GM18502 (cell line): ENCODE results near the gene ACTR5.
"Not testable (repeated sequence)": the region's sequence is repeated elsewhere in the genome, so short reads cannot be mapped to it uniquely, and the experiment has no call there.

ENCODE experiments used
- ATAC-seq: cut with Tn5 transposase; IDR thresholded peaks from one replicate; pipeline ENCODE4 v1.9.1; 2021; ENCODE audit warnings: mild to moderate bottlenecking; ENCODE audit not compliant: unreplicated experiment, poor library complexity

The ACTR5 gene

DNA sequence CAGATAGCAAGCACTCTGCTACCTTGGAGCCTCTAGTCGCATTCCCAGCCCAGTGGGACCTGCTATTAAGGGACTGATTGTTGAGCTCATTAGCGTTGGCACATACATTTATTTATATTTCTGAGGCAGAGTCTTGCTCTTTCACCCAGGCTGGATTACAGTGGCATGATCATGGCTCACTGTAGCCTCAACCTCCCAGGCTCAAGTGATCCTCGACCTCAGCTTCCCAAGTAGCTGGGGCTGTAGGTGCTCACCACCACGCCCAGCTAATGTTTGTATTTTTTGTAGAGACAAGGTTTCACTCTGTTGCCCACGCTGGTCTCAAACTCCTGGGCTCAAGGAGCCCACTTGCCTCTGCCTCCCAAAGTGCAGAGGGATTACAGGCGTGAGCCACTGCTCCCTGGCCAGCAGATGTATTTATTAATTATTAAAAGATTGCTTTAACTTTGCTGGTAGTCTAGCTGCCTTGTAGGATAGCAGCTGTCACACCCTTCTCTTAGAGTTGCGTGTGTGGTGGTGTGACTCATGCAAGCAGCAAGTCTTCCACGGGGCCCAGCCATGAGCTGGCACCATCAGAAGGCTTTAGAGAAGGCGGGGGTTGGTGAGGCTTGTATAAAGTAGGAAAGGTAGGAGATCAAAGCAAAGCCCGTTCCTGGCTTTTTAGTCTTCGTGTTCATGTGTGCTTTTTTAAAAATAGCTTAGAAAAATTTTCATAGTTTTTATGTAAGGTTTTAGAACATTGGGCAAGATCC lies 16.5 kb downstream of the ACTR5 start:
- ATAC-seq, result no peak

DNA sequence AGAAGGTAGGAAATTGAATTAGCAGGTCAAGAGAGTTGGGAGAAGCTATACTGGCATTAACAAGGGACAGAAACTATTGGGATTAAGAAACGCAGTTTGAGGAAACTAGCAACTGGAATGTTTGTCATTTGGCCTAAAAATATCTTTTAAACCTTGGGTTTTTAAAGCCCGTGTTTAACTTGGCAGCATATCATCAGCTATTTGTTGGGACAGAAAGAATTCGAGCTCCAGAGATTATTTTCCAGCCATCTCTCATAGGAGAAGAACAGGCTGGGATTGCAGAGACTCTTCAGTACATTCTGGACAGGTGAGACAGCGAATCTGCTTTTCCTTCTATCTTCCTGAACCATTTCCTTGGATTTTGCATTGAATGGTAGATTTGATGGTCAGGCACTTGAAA lies 17.8 kb downstream of the ACTR5 start:
- ATAC-seq, result no peak

DNA sequence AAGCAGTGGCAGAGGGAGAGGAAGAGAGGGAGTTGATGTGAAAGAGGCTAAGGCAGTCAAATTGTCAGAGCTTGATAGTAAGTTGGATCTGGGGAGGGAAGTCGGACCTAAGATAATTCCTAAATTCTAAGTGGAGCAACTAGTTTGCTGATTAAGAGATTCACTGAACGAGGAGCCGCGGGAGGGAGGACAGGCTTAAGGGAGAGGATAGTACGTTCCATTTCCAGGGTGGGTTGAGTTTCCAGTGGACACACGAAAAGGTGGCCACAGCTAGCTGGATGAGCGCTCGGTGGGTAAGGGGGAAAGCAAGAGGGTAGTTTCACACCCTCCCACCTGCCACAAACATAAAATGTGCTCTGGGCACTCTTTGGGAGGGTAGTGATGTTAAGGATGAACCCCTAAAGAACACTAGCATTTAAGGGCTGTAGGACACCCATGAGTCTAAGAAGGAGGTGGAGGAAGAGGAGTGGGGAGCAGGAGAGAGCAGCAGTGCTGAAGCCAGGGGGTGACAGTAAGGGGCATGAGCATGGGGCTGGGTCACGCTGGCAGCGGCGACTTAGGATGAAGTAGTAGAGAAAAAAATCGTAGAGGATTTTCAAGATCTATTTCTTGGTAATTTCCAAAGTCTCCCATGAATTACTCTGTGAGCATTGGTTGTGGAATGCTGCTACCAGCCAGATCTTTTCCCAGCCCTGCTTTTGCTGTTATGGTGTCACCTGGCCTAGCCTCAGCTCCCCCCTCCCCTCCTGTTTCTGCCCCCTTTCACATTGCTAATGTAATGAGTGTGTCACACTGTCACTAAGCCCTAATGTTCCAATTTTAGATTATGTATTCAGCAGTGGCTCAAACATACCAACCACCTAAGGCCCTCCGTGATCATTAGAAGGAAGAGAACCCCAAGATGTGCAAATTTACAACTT lies 21.4 kb downstream of the ACTR5 start:
- no peak for ATAC-seq

DNA sequence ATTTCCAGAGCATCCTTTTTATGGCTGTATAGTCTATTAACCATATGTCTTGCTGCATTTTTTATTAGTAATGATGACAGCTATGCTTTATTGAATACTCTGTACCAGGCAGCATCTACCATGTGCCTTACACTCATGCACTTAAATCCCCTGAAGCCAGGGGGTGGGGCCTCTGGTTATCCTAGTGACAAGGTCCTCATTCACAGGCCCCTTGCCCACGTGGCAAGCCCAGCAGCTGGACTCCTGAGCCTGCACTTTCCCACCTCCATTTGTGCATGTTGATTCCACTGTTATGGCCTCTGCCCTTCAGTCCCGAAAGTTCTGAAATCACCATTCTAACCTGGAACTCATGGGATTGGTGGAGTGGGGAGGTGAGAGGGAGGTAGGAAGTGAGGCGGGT lies 22.3 kb downstream of the ACTR5 start:
- ATAC-seq, result no peak

DNA sequence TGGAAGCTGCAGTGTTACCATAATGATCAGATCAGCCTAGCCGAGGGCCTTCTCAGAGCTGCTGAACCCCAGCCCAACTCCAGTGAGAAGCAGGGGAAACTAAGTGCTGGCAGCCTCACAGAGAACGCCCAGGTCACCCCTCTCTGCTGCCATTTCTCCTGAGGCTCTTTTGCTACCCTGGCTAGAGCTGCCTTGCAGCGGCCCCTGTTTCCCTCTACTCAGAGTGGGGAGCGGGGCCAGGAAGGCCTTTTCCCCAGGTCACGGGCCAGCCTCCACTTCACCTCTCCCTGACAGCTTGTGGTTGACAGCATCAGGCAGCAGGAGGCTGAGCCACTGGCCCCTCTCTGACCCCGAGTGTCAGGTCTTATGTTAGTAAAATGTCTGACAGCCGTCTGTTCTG lies 22.7 kb downstream of the ACTR5 start:
- no peak for ATAC-seq

DNA sequence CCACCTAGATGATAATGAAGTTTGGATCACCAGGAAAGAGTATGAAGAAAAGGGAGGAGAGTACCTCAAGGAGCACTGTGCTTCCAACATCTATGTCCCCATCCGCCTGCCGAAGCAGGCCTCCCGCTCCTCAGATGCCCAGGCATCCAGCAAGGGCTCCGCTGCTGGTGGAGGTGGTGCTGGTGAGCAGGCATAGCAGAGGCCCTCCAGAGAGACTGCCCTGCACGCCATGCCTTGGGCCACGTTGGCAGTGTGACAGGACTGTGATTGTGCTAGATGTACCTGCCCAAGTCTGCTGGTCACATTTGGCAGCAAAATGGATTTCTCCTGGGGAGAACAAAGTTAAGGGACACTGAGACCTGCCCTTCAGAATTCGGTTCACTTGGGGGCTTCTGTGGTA lies 23.4 kb downstream of the ACTR5 start:
- ATAC-seq, result no peak

DNA sequence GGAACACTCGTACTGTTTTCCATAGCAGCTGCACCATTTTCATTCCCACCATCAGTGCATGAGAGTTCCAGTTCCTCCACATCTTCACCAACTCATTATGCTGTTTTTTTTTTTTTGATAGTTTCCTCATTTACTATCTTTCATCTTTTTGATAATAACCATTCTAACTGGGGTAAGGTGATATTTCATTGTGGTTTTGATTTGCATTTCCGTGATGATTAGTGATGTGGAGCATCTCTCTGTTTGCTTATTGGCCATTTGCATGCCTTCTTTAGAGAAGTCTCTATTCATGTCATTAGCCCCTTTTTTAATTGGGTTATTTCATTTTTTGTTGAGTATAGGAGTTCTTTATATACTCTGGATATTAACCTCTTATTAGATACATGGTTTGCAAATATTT lies 25.9 kb downstream of the ACTR5 start:
- ATAC-seq, result no peak

DNA sequence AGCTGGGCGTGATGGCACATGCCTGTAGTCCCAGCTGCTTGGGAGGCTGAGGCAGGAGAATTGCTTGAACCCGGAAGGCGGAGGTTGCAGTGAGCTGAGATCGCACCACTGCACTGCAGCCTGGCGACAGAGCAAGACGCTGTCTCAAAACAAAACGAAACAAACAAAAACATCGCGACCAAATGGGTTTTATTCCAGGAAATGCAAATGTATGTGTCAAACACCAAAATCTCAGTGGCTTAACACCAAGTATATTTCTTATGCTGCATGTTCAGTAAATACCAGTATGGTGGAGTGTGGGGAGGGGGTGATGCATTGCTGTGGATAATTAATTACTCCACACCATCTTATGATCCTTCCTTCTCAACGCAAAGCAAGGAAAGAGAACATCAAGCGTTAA lies 28.1 kb downstream of the ACTR5 start:
- ATAC-seq, result no peak

DNA sequence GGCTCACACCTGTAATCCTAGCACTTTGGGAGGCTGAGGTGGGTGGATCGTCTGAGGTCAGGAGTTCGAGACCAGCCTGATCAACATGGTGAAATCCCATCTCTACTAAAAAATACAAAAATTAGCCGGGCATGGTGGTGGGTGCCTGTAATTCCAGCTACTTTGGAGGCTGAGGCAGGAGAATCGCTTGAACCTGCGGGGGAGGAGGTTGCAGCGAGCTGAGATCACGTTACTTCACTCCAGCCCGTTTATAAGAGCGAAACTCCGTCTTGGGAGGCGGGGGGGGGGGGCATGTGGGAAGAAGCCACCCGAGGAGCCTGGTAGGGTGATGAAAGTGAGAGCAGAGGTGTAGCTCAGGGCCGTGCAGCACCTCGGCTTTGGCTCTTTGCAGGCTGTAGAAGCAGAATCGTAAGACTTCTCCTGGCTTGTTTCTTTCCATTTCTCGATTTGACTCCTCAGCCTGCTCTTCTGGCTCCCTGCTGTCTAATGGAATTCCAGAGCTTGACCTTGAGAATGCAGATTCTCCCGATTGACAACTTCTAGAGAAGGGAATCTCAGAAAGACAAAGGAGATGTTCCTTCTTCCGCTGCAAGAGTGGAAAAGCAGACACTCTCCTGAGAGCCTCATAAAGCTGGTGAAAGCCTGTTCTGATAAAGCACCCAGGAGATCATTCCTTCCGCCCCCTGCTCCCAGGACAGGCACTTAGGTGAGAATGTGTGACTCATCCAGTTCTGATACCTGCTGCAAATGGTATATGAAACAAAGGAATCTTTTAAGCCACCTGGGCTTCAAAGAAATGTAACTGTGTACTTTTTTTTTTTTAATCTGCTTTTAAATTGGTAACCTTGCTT lies 31.2 kb downstream of the ACTR5 start:
- no peak for ATAC-seq

DNA sequence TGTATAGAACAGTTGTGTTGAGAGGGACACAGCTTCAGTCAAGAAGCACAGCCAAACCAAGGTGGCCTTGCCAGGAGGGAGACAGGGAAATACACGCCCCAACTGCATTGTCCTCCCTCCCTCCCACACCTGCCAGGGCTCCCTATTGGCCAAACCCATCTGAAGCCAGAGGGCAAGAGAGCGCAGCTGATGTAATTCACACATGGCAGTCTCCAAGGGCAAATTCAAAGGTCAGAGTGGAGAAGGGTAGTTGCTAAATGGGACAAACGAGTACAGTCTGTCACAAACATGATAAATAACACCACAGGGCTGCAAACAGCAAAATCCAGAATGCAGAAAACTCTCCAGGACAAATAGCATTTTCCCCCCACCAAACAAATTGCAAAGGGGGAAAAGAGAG lies 34.0 kb downstream of the ACTR5 start:
- no peak for ATAC-seq

DNA sequence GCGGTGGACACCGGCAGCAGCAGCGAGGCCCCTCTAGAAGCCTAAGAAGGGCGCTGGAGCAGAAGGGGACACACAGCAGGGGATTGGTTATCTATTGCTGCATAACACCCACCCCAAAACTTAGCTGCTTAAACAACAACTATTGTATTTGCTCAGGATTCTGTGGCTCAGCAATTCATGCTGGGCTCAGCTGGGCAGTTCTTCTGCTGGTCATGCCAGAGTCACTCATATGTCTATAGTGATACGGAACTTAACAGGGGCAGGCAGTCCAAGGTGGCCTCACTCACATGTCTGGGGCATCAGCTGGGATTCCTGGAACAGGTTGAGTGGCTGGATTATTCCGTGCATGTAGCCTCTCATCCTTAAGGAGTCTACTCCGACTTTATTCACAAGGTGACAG lies 39.6 kb downstream of the ACTR5 start:
- no peak for ATAC-seq

DNA sequence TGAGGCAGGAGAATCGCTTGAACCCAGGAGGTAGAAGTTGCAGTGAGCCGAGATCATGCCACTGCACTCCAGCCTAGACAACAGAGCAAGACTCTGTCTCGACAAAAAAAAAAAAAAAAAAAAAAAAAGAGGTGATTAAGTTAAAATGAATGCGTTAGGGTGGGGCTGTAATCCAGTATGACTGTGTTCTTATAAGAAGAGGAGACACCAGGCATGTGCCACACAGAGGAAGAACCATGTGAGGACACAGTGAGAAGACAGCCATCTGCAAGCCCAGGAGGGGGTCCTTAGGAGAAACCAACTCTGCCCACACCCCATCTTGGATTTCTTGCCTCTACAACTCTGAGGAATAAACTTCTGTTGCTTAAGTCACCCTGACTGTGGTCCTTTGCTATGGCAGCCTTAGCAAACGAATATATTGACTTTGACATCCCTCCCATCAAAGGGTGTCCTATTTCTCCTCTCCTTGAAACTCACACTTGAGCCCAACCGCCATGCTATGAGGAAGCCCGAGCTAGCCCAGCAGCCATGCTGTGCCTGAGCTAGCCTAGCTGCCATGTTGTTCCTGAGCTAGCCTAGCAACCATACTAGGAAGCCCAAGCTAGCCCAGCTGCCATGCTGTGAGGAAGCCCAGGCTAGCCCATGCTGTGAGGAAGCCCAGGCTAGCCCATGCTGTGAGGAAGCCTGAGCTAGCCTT lies 41.4 kb downstream of the ACTR5 start:
- ATAC-seq, result no peak

DNA sequence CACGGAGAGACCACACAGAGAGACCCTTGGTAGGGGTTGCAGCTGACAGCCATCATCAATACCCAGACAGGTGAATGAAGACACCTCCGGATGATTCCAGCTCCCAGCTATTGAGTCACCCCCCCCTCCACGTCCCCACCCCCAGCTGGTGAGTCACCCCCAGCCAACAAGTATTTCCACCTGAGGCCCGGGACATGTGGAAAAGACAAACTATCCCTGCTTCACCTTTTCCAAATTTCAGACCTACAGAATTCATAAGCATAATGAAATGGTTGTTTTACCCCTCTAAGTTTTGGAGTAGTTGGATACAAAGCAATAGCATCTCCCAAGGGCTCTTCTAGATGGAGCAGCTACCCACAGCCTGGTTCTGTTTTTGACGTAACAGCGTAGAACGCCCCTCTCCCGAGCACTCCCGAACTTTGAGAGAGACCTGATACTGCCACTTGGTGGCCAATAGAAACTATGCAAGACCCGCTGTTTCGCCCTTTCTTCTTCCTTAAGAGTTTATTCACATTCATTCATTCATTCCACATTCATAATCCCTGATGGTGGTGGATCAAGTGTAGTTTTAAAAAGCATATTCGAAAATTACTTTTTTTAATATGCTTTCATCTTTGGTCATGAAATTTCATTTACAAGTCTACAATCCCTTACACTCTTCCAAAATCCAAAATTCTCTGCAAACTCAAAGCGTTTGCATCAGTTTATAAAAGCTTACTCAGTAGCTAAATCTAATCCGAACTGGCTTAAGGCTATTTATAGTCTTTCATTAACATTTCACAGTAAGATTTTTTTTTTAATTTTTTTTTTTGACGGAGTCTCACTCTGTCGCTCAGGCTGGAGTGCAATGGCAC lies 42.2 kb downstream of the ACTR5 start:
- ATAC-seq, result no peak

DNA sequence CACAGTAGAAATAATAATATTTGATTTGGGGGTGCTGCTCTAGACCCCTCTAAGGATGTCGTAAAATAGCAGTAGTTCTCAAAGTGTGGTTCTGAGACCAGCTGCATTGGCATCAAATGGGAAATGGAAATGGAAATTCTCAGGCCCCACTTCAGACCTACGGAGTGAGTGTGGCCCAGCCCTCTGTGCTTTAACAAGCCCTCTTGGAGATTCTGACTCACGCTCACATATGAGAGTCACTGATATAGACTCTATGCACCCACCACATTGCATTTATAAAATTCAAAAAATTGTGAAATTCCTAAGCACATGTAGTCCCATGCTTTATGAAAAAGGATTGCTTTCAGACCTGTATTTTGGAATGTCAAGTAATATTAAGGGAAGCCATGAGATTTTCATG lies 43.0 kb downstream of the ACTR5 start:
- ATAC-seq, result no peak

DNA sequence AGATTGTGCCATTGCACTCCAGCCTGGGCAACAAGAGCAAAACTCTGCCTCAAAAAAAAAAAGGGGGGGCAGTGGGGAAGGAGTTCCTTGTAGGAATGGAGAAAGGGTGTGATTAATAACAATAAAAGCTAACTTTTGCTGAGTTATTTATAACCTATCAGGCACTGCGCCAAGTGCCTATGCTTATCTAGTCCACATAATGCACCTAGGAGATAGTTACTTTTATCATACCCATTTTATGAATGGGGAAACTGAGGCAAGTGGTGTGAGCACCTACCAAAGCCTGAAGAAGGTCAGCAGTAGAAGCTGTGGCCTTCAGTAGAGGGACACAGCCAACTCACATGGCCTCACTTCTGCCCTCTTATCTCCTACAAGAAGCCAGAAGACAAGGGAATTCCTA lies 43.7 kb downstream of the ACTR5 start:
- ATAC-seq, result no peak

DNA sequence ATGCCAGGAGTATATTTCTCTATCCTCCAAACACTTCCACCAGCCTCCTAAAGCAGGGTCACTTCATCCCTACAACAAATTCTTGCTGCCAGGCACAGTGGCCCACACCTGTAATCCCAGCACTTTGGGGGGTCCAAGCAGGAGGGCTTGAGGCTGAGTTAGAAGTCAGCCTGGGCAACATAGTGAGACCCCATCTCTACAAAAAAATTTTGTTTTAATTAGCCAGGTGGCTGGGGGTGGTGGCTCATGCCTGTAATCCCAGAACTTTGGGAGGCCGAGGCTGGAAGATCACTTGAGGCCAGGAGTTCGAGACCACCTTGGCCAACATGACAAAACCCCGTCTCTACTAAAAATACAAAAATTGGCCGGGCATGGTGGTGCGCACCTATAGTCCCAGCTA lies 45.8 kb downstream of the ACTR5 start:
- ATAC-seq, result not testable (repeated sequence)

DNA sequence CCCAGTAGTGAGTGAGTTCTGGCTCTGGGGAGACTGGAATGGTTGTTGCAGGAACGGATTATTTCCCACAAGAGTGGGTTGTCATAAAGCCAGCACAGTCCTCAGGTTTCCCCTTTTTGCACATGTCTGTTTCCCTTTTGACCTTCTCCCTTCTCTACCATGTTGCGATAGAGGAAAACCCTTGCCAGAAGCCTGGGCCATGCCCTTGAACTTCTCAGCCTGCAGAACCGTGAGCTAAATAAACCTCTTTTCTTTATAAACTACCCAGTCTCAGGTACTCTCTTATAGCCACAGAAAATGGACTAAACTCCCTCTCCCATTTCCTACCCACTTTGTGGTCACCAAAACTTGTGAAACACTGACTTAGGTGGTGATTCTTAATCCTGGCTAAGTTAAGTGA lies 50.0 kb downstream of the ACTR5 start:
- no peak for ATAC-seq

DNA sequence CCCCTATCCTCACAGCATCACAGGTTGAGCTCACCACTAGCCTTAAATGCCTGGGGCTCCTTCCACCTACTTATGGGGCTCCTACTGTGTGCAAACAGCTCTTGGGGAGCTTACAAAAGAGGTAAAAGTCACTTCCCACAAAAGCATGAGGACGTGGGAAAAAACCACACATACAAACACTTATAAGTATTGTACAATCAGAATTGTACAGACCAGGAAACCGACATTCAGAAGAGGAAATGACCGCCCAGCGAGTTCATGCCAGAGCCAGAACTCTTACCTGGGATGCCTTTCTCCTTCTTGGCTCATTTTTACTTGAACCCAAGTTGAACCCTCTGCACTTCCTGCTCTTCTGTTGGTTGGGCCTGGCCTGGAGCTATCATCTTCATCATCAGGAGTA lies 50.9 kb downstream of the ACTR5 start:
- ATAC-seq, result no peak

DNA sequence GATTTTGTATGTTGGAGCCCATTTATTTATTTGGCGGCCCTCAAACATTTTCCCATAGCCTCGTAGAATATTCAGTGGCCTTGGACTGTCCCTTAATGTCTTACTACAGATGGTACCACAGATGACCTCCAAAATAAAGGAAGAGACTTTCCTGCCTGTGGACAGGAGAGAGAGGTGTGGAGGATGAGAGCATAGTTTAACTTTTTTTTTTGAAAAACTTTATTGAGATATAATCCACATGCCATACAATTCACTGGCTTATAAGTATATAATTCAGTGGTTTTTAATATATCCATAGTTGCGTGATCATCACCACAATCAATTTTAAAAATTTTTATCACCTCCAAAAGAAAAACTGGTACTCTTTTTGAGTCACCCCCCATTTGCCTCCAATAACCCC lies 52.6 kb downstream of the ACTR5 start:
- no peak for ATAC-seq
